Measurements from ENCODE around the gene GALNT6. TPM values are rescaled to one million over a fixed set of nuclear protein-coding genes. Genes with fewer than 3 reads are reported as not detected.
A peak's percentile ranks its signal among the peaks of the same experiment; 100 is the strongest.

Gene GALNT6
- total RNA-seq, 6 experiments from 2014 or later = 68.2 to 93.9 (median 71.7) TPM

DNA sequence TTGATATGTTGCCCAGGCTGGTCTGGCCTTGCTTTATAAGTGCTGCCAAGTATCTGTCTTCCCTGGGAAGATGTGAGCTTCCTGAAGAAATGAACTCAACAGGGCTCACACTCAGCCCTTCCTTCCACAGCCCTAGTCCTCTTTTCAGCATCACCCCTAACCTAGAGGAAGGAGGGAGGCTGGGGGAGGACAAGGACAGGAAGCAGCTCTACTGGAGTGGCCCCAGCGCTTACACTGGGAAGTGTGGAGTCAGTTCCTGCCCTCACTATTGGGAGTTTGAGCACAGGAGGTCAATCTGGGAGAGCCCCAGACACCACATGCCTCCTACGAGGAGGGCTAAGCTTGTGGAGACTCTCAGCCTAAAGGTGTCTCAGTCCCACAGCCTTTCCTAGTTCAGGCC lies 16.8 kb downstream of the GALNT6 start:
- Mint-ChIP-seq H3K27ac (peak overlapping the region; percentile 84), H3K9me3 (no peaks in the 10 kb centered on the region), H3K36me3 (ENCODE audit: low read depth) (peaks cover 37% of the 10 kb centered on the region), H3K27me3 (ENCODE audit: insufficient read depth) (no peaks in the 10 kb centered on the region), H3K4me3 (no peak overlapping the region), H3K4me1 (ENCODE audit: low read depth) (peaks cover 58% of the 10 kb centered on the region)
- TF ChIP-seq, protein P1, sequence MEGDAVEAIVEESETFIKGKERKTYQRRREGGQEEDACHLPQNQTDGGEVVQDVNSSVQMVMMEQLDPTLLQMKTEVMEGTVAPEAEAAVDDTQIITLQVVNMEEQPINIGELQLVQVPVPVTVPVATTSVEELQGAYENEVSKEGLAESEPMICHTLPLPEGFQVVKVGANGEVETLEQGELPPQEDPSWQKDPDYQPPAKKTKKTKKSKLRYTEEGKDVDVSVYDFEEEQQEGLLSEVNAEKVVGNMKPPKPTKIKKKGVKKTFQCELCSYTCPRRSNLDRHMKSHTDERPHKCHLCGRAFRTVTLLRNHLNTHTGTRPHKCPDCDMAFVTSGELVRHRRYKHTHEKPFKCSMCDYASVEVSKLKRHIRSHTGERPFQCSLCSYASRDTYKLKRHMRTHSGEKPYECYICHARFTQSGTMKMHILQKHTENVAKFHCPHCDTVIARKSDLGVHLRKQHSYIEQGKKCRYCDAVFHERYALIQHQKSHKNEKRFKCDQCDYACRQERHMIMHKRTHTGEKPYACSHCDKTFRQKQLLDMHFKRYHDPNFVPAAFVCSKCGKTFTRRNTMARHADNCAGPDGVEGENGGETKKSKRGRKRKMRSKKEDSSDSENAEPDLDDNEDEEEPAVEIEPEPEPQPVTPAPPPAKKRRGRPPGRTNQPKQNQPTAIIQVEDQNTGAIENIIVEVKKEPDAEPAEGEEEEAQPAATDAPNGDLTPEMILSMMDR (IDR thresholded peaks at IDR 0.05) = no peak
- no peak for DNase-seq

DNA sequence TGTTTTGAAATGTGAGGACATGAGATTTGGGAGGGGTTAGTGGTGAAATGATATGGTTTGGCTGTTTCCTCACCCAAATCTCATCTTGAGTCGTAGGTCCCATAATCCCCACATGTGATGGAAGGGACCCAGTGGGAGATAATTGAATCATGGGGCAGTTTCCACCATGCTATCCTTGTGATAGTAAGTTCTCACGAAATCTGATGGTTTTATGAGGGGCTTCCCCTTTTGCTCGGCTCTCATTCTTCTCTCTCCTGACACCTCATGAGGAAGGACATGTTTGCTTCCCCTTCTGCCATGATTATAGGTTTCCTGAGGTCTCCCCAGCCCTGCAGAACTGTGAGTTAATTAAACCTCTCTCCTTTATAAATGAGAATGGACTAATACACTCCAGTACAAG lies 18.0 kb downstream of the GALNT6 start:
- TF ChIP-seq, protein P1 (IDR thresholded peaks at IDR 0.05) = no peak
- Mint-ChIP-seq H3K4me1 (ENCODE audit: low read depth) (peaks cover 66% of the 10 kb centered on the region), H3K4me3 (no peak overlapping the region), H3K36me3 (ENCODE audit: low read depth) (peaks cover 36% of the 10 kb centered on the region), H3K27me3 (ENCODE audit: insufficient read depth) (peaks cover 2% of the 10 kb centered on the region; the same call in 1 of the 2 replicates), H3K27ac (peak overlapping the region; percentile 2; the same call in 1 of the 2 replicates), H3K9me3 (no peaks in the 10 kb centered on the region)
- DNase-seq = no peak

DNA sequence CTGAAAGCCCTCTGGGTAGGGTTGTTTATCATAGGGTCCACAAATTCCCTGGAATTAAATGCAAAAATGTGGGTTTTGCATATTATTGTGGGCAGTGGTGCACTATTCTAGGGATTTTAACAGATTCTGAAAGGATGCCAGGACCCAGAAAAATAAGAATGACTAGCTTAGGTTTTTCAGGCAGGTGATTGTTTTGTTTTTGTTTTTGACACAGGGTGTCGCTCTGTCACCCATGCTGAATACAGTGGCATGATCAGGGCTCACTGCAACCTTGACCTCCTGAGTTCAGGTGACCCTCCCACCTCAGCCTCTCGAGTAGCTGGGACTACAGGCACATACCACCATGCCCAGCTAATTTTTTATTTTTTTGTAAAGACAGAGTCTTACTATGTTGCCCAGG lies 19.2 kb downstream of the GALNT6 start:
- TF ChIP-seq, protein P1 (IDR thresholded peaks at IDR 0.05) = no peak
- H3K4me3 Mint-ChIP-seq = peak overlapping the region; percentile 70
- no peak for DNase-seq

GRCh38 chr12:51371295-51371953 lies 19.8 kb downstream of the GALNT6 start:
- TF ChIP-seq, protein P1 (IDR thresholded peaks at IDR 0.05) = no peak
- Mint-ChIP-seq H3K27me3 (ENCODE audit: insufficient read depth) (peaks cover 2% of the 10 kb centered on the region; the same call in 1 of the 2 replicates), H3K27ac (peak overlapping the region; percentile 94), H3K9me3 (no peaks in the 10 kb centered on the region), H3K36me3 (ENCODE audit: low read depth) (peaks cover 28% of the 10 kb centered on the region), H3K4me1 (ENCODE audit: low read depth) (peaks cover 66% of the 10 kb centered on the region), H3K4me3 (peak overlapping the region; percentile 70)
- peak; percentile 97 for DNase-seq

More for the DNA sequence above, 19.2 kb downstream of the GALNT6 start:
- no peaks in the 10 kb centered on the region for H3K9me3 Mint-ChIP-seq
- peaks cover 28% of the 10 kb centered on the region for H3K36me3 Mint-ChIP-seq (ENCODE audit: low read depth)
- peaks cover 66% of the 10 kb centered on the region for H3K4me1 Mint-ChIP-seq (ENCODE audit: low read depth)
- H3K27ac Mint-ChIP-seq = peak overlapping the region; percentile 94
- H3K27me3 Mint-ChIP-seq (ENCODE audit: insufficient read depth) = peaks cover 2% of the 10 kb centered on the region; the same call in 1 of the 2 replicates

DNA sequence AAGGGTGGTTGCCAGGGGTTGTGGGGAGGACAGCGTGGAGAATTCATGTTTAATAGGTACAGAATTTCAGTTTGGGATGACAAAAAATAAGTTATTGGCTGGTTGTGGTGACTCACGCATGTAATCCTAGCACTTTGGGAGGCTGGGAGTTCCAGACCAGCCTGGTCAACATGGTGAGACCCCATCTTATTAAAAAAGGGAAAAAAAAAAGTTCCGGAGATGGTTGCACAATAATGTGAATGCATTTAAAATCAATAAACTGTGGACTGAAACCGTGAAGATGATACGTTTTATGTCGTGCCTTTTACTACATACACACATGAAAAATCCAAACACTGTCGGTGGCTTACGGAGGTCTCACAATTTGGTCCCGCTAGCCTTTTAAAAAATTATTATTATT lies 20.5 kb downstream of the GALNT6 start:
- no peak for DNase-seq
- Mint-ChIP-seq H3K36me3 (ENCODE audit: low read depth) (peaks cover 28% of the 10 kb centered on the region), H3K27me3 (ENCODE audit: insufficient read depth) (peaks cover 2% of the 10 kb centered on the region; the same call in 1 of the 2 replicates), H3K27ac (peak overlapping the region; percentile 67), H3K9me3 (no peaks in the 10 kb centered on the region), H3K4me1 (ENCODE audit: low read depth) (peaks cover 66% of the 10 kb centered on the region), H3K4me3 (no peak overlapping the region)
- TF ChIP-seq, protein P1 (IDR thresholded peaks at IDR 0.05) = no peak
